Epithelial cell of proximal tubule (primary cell): ENCODE results near the gene MYOM3. TPM values are rescaled to one million over a fixed set of nuclear protein-coding genes. Genes with fewer than 3 reads are reported as not detected.

Experiments
- DNase-seq: peaks from one replicate; pipeline ENCODE4 v3.0.0-alpha.2; 2011; ENCODE audit warnings: low read depth
- H3K4me3 ChIP-seq: 2 replicates; pipeline ENCODE4 v1.5.1; 2011; ENCODE audit warnings: low read depth, mild to moderate bottlenecking, low read length
- CTCF ChIP-seq: conservative IDR thresholded peaks from 2 replicates; pipeline ENCODE4 v1.5.1; 2012; ENCODE audit warnings: low read depth, mild to moderate bottlenecking, low read length
- total RNA-seq: library from RNA; depleted of rRNA; stranded (reverse); fragments of >200 nt; gene quantifications from 2 replicates; pipeline ENCODE4 v1.2.3, GENCODE V29; 2015

Gene MYOM3
- total RNA-seq, 1 donor from 2014 or later = 2.2 TPM

- H3K4me3 ChIP-seq = no peak overlapping the region
- TF ChIP-seq CTCF = no peak
- DNase-seq = no peak
Observed at GRCh38 chr1:24097663-24098062, 14.3 kb downstream of the MYOM3 start.

GRCh38 chr1:24096739-24097103 is 15.2 kb downstream of the MYOM3 start:
- TF ChIP-seq CTCF = no peak
- no peak for DNase-seq
- no peak overlapping the region for H3K4me3 ChIP-seq

- DNase-seq = no peak
- no peak for TF ChIP-seq CTCF
- no peak overlapping the region for H3K4me3 ChIP-seq
Observed at GRCh38 chr1:24096009-24096738, 15.8 kb downstream of the MYOM3 start.

- no peak for DNase-seq
- TF ChIP-seq CTCF = no peak
- H3K4me3 ChIP-seq = no peak overlapping the region
Observed at GRCh38 chr1:24095140-24095859, 16.6 kb downstream of the MYOM3 start.

- H3K4me3 ChIP-seq = no peak overlapping the region
- DNase-seq = no peak
- TF ChIP-seq CTCF = no peak
Observed at GRCh38 chr1:24094554-24094953, 17.4 kb downstream of the MYOM3 start.

GRCh38 chr1:24093732-24094131 is 18.2 kb downstream of the MYOM3 start:
- H3K4me3 ChIP-seq = no peak overlapping the region
- TF ChIP-seq CTCF = no peak
- no peak for DNase-seq
